H1 (cell line): Measurements from ENCODE around the gene DUOX1. TPM values are rescaled to one million over a fixed set of nuclear protein-coding genes. Genes with fewer than 3 reads are reported as not detected.

Experiments used
- CTCF ChIA-PET: fragments of 300-600 bp; sonication (Branson Sonifier 250); formaldehyde crosslinking; loops from one replicate; lab custom pipeline; 2021; ENCODE audit not compliant: partially characterized antibody; lab: Charles Lee
- POLR2A ChIA-PET: fragments of 300-600 bp; sonication (Branson Sonifier 250); formaldehyde crosslinking; loops from one replicate; lab custom pipeline; 2021; ENCODE audit warnings: inconsistent platforms; ENCODE audit not compliant: partially characterized antibody; lab: Charles Lee
- DNase-seq, 2 experiments: peaks; one replicate each; pipeline versions ENCODE4 v3.0.0 to v3.0.0-alpha.2; 2010 to 2022; ENCODE audit warnings: low spot score in 2 of 2, low read depth in 1 of 2, mixed read lengths in 1 of 2
- FAIRE-seq: peaks from 2 replicates; lab custom pipeline; 2011; peaks lifted over from hg19 to GRCh38; lab: Jason Lieb, UNC
- H2AFZ ChIP-seq: 2 replicates; pipeline ENCODE4 v1.8.1; 2012; ENCODE audit warnings: low read length, inconsistent platforms
- H2AK5ac ChIP-seq: 2 replicates; pipeline ENCODE4 v1.6.1; 2013; ENCODE audit warnings: low read depth, low read length
- H2BK120ac ChIP-seq: replicated peaks from 2 replicates; pipeline ENCODE3; 2013; ENCODE audit warnings: low read depth, low read length, inconsistent platforms
- H2BK12ac ChIP-seq: 2 replicates; pipeline ENCODE4 v1.6.1; 2013; ENCODE audit warnings: low read depth, low read length
- H2BK15ac ChIP-seq: 2 replicates; pipeline ENCODE4 v1.6.1; 2013; ENCODE audit warnings: low read length
- H2BK20ac ChIP-seq: 2 replicates; pipeline ENCODE4 v1.6.1; 2013; ENCODE audit warnings: low read length
- H2BK5ac ChIP-seq: 2 replicates; pipeline ENCODE4 v1.6.1; 2013; ENCODE audit warnings: low read depth, low read length
- H3K14ac ChIP-seq: 2 replicates; pipeline ENCODE4 v1.6.1; 2013; ENCODE audit warnings: inconsistent platforms; ENCODE audit not compliant: insufficient read length
- H3K18ac ChIP-seq: 2 replicates; pipeline ENCODE4 v1.6.1; 2013; ENCODE audit warnings: low read length; ENCODE audit errors: extremely low read depth
- H3K23ac ChIP-seq: 2 replicates; pipeline ENCODE4 v1.6.1; 2013; ENCODE audit warnings: inconsistent platforms; ENCODE audit not compliant: insufficient read length
- H3K23me2 ChIP-seq: 2 replicates; pipeline ENCODE4 v1.6.1; 2013; ENCODE audit warnings: low read depth, low read length
- H3K27ac ChIP-seq: 2 replicates; pipeline ENCODE4 v1.6.1; 2011; ENCODE audit warnings: low read depth, low read length, inconsistent platforms
- H3K27me3 ChIP-seq, 4 experiments: replicated peaks in 1 of 4; 1 replicate in 1 of 4; 2 replicates in 3 of 4; pipeline versions ENCODE4 v1.6.1 to v1.8.1; 2011 to 2013; ENCODE audit warnings: low read length in 3 of 4, mild to moderate bottlenecking in 3 of 4, inconsistent platforms in 2 of 4, mixed read lengths in 2 of 4, moderate library complexity in 1 of 4; ENCODE audit not compliant: control insufficient read depth in 3 of 4, insufficient read depth in 3 of 4; ENCODE audit errors: extremely low read depth in 1 of 4
- H3K36me3 ChIP-seq, 4 experiments: 2 replicates each; pipeline versions ENCODE4 v1.6.1 to v1.8.1; 2011 to 2013; ENCODE audit warnings: mild to moderate bottlenecking in 4 of 4, low read length in 3 of 4, moderate library complexity in 2 of 4, control low read depth in 1 of 4, inconsistent platforms in 1 of 4; ENCODE audit not compliant: insufficient read depth in 4 of 4, control insufficient read depth in 2 of 4
- H3K4ac ChIP-seq: replicated peaks from 2 replicates; pipeline ENCODE3; 2013; ENCODE audit warnings: low read length, low read depth, mixed read lengths, inconsistent platforms; ENCODE audit not compliant: insufficient read length
- H3K4me1 ChIP-seq, 4 experiments: replicated peaks in 1 of 4; 1 replicate in 1 of 4; 2 replicates in 3 of 4; pipeline versions ENCODE4 v1.6.1 to v1.8.1; 2011 to 2013; ENCODE audit warnings: low read length in 3 of 4, inconsistent platforms in 2 of 4, mixed read lengths in 1 of 4; ENCODE audit not compliant: insufficient read depth in 4 of 4, control insufficient read depth in 3 of 4
- H3K4me2 ChIP-seq, 2 experiments: 2 replicates each; pipeline versions ENCODE4 v1.6.1 to v1.8.1; 2011 to 2013; ENCODE audit warnings: low read depth in 2 of 2, low read length in 2 of 2, control low read depth in 1 of 2, inconsistent platforms in 1 of 2, mild to moderate bottlenecking in 1 of 2; ENCODE audit not compliant: insufficient read depth in 1 of 2
- H3K4me3 ChIP-seq, 4 experiments: fragments of 200-600, 300-600 bp in 1 of 4; sonication (generic), shearing (Covaris generic), sonication (Bioruptor Twin) in 1 of 4; 2 replicates each; pipeline versions ENCODE4 v1.5.1 to v1.8.1; 2011 to 2016; ENCODE audit warnings: low read length in 4 of 4, low read depth in 3 of 4, control low read depth in 2 of 4, inconsistent platforms in 2 of 4, mild to moderate bottlenecking in 2 of 4, mixed read lengths in 1 of 4, moderate library complexity in 1 of 4; ENCODE audit not compliant: insufficient read depth in 2 of 4; ENCODE audit errors: extremely low read depth in 1 of 4
- H3K56ac ChIP-seq: replicated peaks from 2 replicates; pipeline ENCODE3; 2013; ENCODE audit warnings: low read depth, mild to moderate bottlenecking, mixed read lengths, low read length, inconsistent platforms; ENCODE audit not compliant: insufficient read length
- H3K79me1 ChIP-seq: 2 replicates; pipeline ENCODE4 v1.6.1; 2013; ENCODE audit warnings: low read depth, low read length, control low read depth
- H3K79me2 ChIP-seq, 2 experiments: 2 replicates each; pipeline versions ENCODE4 v1.6.1 to v1.8.1; 2012 to 2013; ENCODE audit warnings: low read length in 2 of 2, mild to moderate bottlenecking in 2 of 2, inconsistent platforms in 1 of 2; ENCODE audit not compliant: insufficient read depth in 2 of 2, control insufficient read depth in 1 of 2
- H3K9ac ChIP-seq, 4 experiments: replicated peaks in 1 of 4; 1 replicate in 1 of 4; 2 replicates in 3 of 4; pipeline versions ENCODE4 v1.6.1 to v1.8.1; 2011 to 2013; ENCODE audit warnings: low read depth in 3 of 4, low read length in 3 of 4, control low read depth in 2 of 4, mild to moderate bottlenecking in 2 of 4, moderate library complexity in 2 of 4, inconsistent platforms in 1 of 4; ENCODE audit errors: extremely low read depth in 1 of 4
- H3K9me3 ChIP-seq, 2 experiments: 2 replicates each; pipeline versions ENCODE4 v1.6.1 to v1.8.1; 2012 to 2013; ENCODE audit warnings: mild to moderate bottlenecking in 2 of 2, moderate library complexity in 2 of 2, control low read depth in 1 of 2, inconsistent platforms in 1 of 2, low read depth in 1 of 2, low read length in 1 of 2, mixed read lengths in 1 of 2; ENCODE audit not compliant: insufficient read depth in 2 of 2
- H4K20me1 ChIP-seq, 2 experiments: replicated peaks in 1 of 2; 2 replicates each; pipeline versions ENCODE3 to v1.8.1; 2011 to 2013; ENCODE audit warnings: inconsistent platforms in 2 of 2, low read length in 2 of 2, mild to moderate bottlenecking in 1 of 2; ENCODE audit not compliant: insufficient read depth in 2 of 2, control insufficient read depth in 1 of 2
- H4K5ac ChIP-seq: 2 replicates; pipeline ENCODE4 v1.6.1; 2013; ENCODE audit warnings: low read length, low read depth, mixed read lengths, inconsistent platforms; ENCODE audit not compliant: insufficient read length
- H4K8ac ChIP-seq: 2 replicates; pipeline ENCODE4 v1.8.0; 2013; ENCODE audit warnings: mild to moderate bottlenecking, moderate library complexity, low read length, inconsistent platforms; ENCODE audit not compliant: insufficient read depth; ENCODE audit errors: extremely low read depth
- H4K91ac ChIP-seq: replicated peaks from 2 replicates; pipeline ENCODE3; 2013; ENCODE audit warnings: low read length, mixed read lengths, inconsistent platforms; ENCODE audit not compliant: insufficient read length
- CBX8 ChIP-seq: fragments of 300-800, 300-1000 bp; sonication (generic); IDR thresholded peaks from 2 replicates; pipeline ENCODE4 v1.7.1; 2016; ENCODE audit warnings: low read depth, low read length, borderline replicate concordance
- CTCF ChIP-seq, 3 experiments: IDR thresholded peaks; 1 replicate in 2 of 3; 2 replicates in 1 of 3; pipeline versions ENCODE4 v1.5.1 to v1.6.1; 2011; ENCODE audit warnings: low read length in 3 of 3, mild to moderate bottlenecking in 3 of 3, inconsistent platforms in 2 of 3, low read depth in 1 of 3, moderate library complexity in 1 of 3; ENCODE audit not compliant: insufficient read depth in 1 of 3; ENCODE audit errors: control extremely low read depth in 1 of 3
- RAD21 ChIP-seq, 2 experiments: IDR thresholded peaks in 1 of 2; conservative IDR thresholded peaks in 1 of 2; 2 replicates each; pipeline ENCODE4 v1.6.1; 2011; ENCODE audit warnings: low read depth in 2 of 2, low read length in 2 of 2, improper control_type of control experiment in 1 of 2, inconsistent platforms in 1 of 2, mild to moderate bottlenecking in 1 of 2, moderate library complexity in 1 of 2
- SP1 ChIP-seq: IDR thresholded peaks from 2 replicates; pipeline ENCODE4 v1.6.1; 2011; ENCODE audit warnings: low read depth, low read length
- SP2 ChIP-seq: IDR thresholded peaks from 2 replicates; pipeline ENCODE4 v1.6.1; 2012; ENCODE audit warnings: mild to moderate bottlenecking, low read length, inconsistent platforms
- YY1 ChIP-seq: IDR thresholded peaks from 2 replicates; pipeline ENCODE4 v1.6.1; 2011; ENCODE audit warnings: low read depth, mild to moderate bottlenecking, low read length
- WGBS, 2 experiments: shearing (Covaris generic) in 1 of 2; methylation state at CpG; one replicate each; pipeline versions ENCODE4 v1.1.6 to v1.1.7; 2013 to 2015; ENCODE audit warnings: low lambda C conversion rate in 2 of 2, mixed read lengths in 2 of 2, inconsistent platforms in 1 of 2, low coverage in 1 of 2, missing lambda C conversion rate in 1 of 2; ENCODE audit not compliant: insufficient replicate concordance in 2 of 2, insufficient coverage in 1 of 2, insufficient read length in 1 of 2; ENCODE audit errors: extremely low coverage in 1 of 2, missing lambda C conversion rate in 1 of 2; 5-methylcytosine and 5-hydroxymethylcytosine counted together
- polyA plus RNA-seq, 7 experiments: library from polyadenylated mRNA; depleted of rRNA in 3 of 7; stranded (reverse) in 5 of 7; unstranded in 2 of 7; fragments of >200 nt in 5 of 7; fragments of 200-250 nt in 2 of 7; gene quantifications; 1 replicate in 5 of 7; 2 replicates in 1 of 7; 4 replicates in 1 of 7; pipeline versions ENCODE4 v1.2.1 to v1.2.3, GENCODE V29; 2011 to 2013; ENCODE audit warnings: missing spikeins in 2 of 7, mixed read lengths in 2 of 7
- total RNA-seq: library from RNA; stranded (reverse); fragmentation: NEBNext Ultra II Directional; extraction: Animal tissue kit (Norgen Biotek cat#: 25700); gene quantifications from 2 replicates; pipeline ENCODE4 v1.2.1, GENCODE V29; 2021

DUOX1 gene
- total and polyA plus RNA-seq, 2 of the 8 experiments (the other 6 are each of a cell fraction or from before 2014, with no cell fraction given): 0.84 to 1.4 TPM

- Histone ChIP-seq H2BK120ac (no peak overlapping the region), H2AFZ (peak overlapping the region; percentile 59; the same call in 1 of the 2 replicates), H3K9ac (no peak overlapping the region), H3K23me2 (peaks cover 5% of the 10 kb centered on the region; the same call in 1 of the 2 replicates), H3K4me1 (no peaks in the 10 kb centered on the region), H3K4me3 (no peak overlapping the region), H3K79me2 (no peaks in the 10 kb centered on the region), H3K18ac (no peak overlapping the region), H3K27me3 (no peaks in the 10 kb centered on the region), H3K27ac (no peak overlapping the region), H3K14ac (no peak overlapping the region)
- POLR2A ChIA-PET: interaction anchor here (1.4 to 2.2 kb wide), 4 partner anchors 14 to 198 kb away, joined by 3 to 6 read pairs (median 4); partner anchors contain the start of gene SHF
- 0% methylated on average over 2 of the region's 2 CpGs; no CpG with 5 or more reads in 1 of the 2 experiments for WGBS, 2 experiments
- peak in 1 of 2 experiments; percentile 77 for DNase-seq
- TF ChIP-seq RAD21 (IDR thresholded peaks at IDR 0.05 in 1 of 2, conservative IDR thresholded peaks at IDR 0.05 in 1 of 2; ENCODE audit: low read depth in 2 of 2, low read length in 2 of 2): peak; percentile 95
- no peak for TF ChIP-seq CBX8
- no peak for TF ChIP-seq SP2
- peak; percentile 81 to 97 (median 93) for TF ChIP-seq CTCF (IDR thresholded peaks at IDR 0.05; ENCODE audit: control extremely low read depth in 1 of 3, insufficient read depth in 1 of 3, low read depth in 1 of 3, low read length in 3 of 3)
- TF ChIP-seq YY1: peak; percentile 28; the same call in 1 of the 2 replicates
- 0 out of 2 replicates have a peak, but pooled peaks have one; percentile 8 for TF ChIP-seq SP1
- TF ChIP-seq, all 59 proteins: peak for 4
- Histone ChIP-seq H4K8ac (no peak overlapping the region), H2AK5ac (no peak overlapping the region), H2BK12ac (no peak overlapping the region), H3K23ac (no peak overlapping the region), H2BK5ac (no peak overlapping the region), H4K5ac (no peak overlapping the region), H4K91ac (no peak overlapping the region), H3K79me1 (no peaks in the 10 kb centered on the region), H2BK20ac (no peak overlapping the region), H4K20me1 (no peaks in the 10 kb centered on the region), H3K9me3 (no peaks in the 10 kb centered on the region), H3K56ac (no peak overlapping the region), H3K36me3 (no peaks in the 10 kb centered on the region), H3K4ac (no peak overlapping the region), H3K4me2 (no peak overlapping the region), H2BK15ac (no peak overlapping the region)
- FAIRE-seq: peak; percentile 73
- CTCF ChIA-PET: interaction anchor here (0.5 to 39.2 kb wide), 41 partner anchors 9 to 477 kb away, joined by 3 to 1117 read pairs (median 4); partner anchors contain the start of genes DUOX2, GATM, SHF and SLC28A2
Observed at GRCh38 chr15:45205192-45205591, 75.4 kb downstream of the DUOX1 start.
